GM23248 (cell line): ENCODE measurements around the gene MALT1.

Source experiments
- EZH2 ChIP-seq: fragments of 200-600 bp; sonication (generic); IDR thresholded peaks from 2 replicates; pipeline ENCODE4 v1.6.1; 2018; ENCODE audit warnings: antibody characterized with exemption, mild to moderate bottlenecking; ENCODE audit not compliant: insufficient read depth, poor library complexity, severe bottlenecking
- EZH2phosphoT487 ChIP-seq: fragments of 200-600 bp; sonication (generic); IDR thresholded peaks from 2 replicates; pipeline ENCODE4 v1.6.1; 2018; ENCODE audit warnings: antibody characterized with exemption, moderate library complexity, mild to moderate bottlenecking, low read depth; ENCODE audit not compliant: insufficient read depth

DNA sequence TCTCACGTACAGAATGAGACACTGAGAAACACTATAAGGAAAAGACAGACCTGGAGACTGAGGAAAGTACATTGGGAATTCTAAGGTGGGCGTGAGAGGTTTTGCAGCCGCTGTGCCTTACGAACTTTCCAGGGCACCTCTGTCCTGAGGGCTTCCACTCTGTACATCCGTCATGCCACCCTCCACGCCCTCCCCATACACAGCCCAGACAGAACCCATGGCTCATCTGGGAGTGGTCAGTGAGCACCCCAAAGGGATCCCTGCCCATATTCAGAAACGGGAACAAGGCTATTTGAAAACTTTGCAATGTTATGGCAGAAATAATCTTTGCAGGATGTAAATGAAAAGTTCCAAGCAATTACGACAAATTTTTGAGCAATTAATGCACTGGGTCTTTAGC lies 98.1 kb downstream of the MALT1 start:
- no peak for TF ChIP-seq EZH2
- TF ChIP-seq EZH2phosphoT487: no peak
